DMS153 treated with DMSO at 0.1 percent for 48 hours (cell line): Measurements from ENCODE around the gene CEP19.

Source experiments
- DNase-seq: peaks from one replicate; lab custom pipeline; 2025; ENCODE audit not compliant: unreplicated experiment; lab: John Stamatoyannopoulos, UW

CEP19 gene

DNA sequence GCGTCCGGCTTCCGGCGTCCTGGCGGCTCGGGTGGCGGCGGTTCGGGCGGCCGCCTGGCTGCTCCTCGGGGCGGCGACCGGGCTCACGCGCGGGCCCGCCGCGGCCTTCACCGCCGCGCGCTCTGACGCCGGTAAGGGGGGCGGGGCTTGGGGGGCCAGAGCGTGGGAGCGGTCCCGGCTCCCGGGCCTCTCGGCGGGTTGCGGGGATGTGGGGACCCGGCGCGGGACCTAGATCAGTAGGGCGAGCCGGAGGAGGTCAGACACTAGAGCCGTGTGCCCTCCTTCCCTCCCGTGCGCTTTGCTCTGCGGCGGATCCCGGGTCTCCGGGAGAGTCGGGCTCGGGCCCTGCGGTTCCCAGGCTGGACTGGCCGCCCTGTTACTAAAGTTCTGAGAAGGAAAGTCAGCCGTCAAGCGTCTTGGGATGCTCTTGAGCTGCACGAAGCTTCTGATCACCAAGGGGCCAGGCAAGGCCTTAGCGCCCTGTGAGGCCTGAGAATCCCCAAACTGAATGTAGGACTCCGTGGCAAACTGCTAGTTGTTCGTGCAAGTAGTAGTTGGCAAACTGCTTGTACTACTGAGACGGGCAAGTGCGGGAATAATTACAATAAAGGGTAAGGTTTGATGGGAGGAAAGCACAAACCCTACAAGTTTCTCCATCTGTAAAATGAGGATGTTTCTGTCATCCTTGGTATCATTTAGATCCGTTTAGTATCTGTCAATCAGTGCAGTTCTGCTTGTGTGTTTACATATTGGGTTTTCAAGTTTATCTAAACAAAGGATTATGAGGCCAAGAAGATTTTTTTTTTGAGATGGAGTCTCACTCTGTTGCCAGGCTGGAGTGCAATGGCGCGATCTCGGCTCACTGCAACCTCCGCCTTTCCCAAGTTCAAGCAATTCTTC lies 714 bp upstream of the CEP19 start:
- DNase-seq: peak; percentile 70

GRCh38 chr3:196708467-196708866 lies 3.6 kb downstream of the CEP19 start:
- DNase-seq: no peak

DNA sequence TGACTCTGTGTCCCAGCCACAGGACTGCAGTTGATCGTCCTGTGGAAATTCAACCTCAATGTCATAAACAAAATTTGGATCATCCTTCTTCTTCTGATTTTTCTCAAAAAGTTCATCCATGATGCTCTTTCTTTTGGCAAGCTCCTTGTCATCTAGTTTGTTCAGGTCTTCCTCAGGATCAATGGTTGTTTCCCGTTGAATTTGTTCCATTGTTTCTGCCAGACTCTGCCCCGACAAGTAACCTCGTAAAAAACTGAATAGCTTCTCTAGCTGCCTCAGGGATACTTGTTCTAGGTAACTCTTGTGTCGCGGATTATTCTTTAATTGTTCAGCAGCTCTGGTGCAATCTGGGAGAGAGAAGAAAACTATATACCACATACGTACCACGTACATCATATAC lies 4.5 kb downstream of the CEP19 start:
- no peak for DNase-seq

- DNase-seq: no peak
These were observed 5.3 kb downstream of the CEP19 start for GRCh38 chr3:196706731-196707130.

- DNase-seq: no peak
These were observed 5.7 kb downstream of the CEP19 start for GRCh38 chr3:196706327-196706726.

DNA sequence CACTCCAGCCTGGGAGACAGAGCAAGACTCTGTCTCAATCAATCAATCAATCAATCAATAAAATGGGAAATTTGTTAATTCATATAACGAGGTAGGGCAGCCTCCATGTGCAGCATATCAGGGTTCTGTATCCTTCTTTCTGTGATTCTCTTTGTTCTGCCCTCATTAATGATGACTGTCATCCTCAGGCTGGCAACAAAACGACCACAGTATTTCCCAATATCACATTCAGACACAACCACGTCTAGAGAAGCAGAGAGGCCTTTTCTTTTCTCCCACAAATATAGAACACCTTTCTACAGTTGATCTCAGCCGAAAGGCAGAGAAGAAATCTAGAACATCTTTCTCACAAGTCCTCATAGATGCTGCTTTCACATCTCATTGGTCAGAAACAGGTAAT lies 11.2 kb downstream of the CEP19 start:
- DNase-seq: no peak

GRCh38 chr3:196699749-196700148 lies 12.3 kb downstream of the CEP19 start:
- DNase-seq: no peak

DNA sequence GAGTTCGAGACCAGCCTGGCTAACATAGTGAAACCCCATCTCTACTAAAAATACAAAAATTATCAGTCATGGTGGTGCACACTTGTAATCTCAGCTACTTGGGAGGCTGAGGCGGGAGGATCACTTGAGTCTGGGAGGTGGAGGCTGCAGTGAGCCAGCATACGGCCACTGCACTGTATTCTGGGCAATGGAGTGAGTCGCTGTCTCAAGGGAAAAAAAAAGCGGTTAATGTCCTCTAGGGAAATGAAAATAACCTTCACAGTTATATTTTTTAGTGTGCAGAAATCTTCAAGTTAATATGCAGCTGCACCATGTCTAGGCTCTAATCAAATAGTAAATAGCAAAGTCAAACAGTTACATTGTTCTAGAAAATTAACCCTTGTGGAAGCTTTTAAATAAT lies 14.8 kb downstream of the CEP19 start:
- no peak for DNase-seq

GRCh38 chr3:196695849-196696226 lies 16.2 kb downstream of the CEP19 start:
- DNase-seq: no peak

GRCh38 chr3:196694941-196695848 lies 16.9 kb downstream of the CEP19 start:
- no peak for DNase-seq

DNA sequence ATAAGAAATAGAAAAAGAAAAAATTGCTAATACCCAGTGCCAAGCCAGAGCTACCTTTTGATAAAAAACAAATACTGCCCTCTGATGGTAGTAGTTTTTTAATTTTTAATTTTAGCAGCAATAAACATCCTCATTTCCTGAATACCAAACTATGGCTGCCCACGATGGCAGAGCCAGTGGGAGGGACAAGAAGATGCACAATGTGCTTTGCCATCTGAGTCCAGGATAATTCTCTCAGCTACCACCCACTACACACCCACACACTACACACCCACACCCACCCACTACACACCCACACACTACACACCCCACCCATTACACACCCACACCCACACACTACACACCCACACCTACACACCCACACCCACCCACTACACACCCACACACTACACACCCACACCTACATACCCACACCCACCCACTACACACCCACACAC lies 17.8 kb downstream of the CEP19 start:
- DNase-seq: no peak

DNA sequence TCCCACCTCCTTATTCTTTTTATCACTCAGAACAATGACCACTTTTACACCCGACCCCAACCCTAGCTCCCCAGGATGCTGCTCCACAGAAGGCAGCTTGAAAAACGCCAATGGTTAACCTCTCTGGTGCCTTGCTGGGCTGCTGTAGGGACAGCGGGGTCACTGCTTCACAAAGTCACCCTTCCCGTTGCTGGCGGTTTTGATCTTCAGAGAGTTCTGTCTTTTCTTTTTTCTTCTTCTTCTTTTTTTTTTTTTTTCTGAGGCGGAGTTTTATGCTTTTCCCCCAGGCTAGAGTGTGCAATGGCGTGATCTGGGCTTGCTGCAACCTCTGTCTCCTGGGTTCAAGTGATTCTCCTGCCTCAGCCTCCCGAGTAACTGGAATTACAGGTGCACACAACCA lies 20.7 kb downstream of the CEP19 start:
- no peak for DNase-seq

DNA sequence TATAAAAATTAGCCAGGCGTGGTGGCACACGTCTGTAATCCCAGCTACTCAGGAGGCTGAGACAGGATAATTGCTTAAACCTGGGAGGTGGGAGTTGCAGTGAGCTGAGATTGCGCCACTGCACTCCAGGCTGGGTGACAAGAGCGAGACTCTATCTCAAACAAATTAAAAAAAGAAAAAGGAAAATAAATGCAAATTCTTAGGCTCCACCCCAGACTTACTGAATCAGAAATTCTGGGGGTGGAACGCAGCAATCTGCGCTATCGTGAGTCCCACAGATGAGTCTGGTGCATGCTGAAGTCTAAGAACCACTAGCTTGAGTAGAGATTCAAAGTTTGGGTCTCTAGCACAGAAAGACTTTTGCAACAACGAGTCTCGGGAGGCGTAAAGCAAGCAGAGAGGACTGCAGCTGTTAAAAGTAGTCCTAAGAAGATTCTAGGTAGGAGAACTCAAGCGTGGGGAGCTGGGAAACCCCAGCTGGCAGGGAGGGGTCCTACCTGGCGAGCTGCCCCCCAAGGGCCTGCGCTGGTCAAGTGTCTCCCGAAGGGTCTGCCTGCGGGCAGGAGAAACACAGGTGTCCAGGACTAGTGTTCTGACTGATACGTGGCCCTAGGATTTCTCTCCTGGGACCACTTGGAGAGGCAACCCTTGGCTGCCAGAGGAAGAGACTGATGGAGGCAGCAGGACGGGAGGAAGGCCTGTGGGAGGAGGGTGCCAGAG lies 21.9 kb downstream of the CEP19 start:
- DNase-seq: no peak

DNA sequence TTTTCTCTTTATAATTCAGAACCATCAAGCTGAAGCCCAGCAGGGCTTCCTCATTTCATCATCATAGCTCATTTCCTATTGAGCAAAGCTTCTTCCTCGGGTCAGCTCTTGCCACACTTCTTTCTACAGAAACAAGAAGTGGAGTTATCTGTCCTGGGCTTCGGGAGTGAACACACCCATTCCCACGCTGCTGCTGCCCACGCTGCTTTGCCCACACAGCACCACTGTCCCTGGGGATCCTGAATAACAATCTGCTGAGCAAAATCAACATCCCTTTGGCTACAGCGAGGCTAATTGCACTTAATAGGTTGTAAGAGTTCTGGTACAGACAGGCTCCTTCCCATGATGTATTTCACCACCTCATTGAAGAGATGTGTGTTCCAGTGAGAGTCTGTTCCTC lies 23.7 kb downstream of the CEP19 start:
- DNase-seq: no peak

GRCh38 chr3:196686436-196686835 lies 25.6 kb downstream of the CEP19 start:
- no peak for DNase-seq

DNA sequence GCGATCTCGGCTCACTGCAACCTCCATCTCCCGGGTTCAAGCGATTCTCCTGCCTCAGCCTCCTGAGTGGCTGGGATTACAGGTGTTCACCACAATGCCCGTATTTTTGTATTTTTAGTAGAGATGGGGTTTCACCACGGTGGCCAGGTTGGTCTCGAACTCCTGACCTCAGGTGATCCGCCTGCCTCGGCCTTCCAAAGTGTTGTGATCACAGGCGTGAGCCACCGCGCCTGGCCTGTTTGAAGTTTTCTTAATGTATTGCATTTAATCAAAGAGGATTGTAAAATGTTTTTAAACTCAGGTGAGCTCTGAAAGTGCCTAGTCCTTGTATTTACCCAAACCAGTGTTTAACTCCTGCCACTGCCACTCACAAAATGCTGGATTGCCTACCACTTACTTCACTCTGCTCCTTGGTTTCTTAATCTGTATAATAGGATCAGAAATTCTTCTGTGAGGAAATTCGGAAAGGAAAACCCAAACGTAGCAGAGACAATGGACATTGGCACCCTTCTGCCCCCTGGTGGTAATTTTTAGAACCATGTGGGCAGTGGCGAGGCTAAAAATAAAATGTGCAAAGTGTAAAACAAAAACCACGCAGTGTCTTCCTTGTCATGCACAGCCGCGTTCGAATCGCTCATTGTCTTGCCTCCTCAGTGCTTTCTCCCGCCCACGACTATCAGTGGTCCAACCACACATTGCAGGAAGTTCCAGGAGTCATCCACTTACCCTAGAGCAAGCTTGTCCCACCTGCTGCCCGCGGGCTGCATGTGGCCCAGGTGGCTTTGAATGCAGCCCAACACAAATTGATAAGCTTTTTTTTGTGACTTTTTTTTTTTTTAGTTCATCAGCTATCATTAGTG lies 27.3 kb downstream of the CEP19 start:
- DNase-seq: peak; percentile 33

DNA sequence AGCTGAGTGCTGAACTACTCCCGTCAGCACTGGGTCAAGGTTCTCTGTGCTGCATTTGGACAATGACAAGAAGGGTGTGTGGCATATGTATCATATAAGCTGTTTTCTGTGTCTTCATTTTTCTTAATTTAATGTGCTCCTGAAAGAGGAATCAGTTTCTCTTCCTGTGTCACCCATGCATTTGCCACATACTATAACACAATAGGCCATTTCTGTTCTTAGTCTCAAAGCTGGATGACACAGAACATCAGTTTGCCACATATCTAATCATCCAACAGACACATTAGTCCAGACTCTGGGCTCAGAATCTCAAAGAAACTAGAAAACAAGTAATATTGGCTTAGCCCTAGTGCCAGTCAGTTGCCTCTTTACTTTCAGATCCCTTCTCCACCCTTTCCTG lies 34.1 kb downstream of the CEP19 start:
- no peak for DNase-seq

DNA sequence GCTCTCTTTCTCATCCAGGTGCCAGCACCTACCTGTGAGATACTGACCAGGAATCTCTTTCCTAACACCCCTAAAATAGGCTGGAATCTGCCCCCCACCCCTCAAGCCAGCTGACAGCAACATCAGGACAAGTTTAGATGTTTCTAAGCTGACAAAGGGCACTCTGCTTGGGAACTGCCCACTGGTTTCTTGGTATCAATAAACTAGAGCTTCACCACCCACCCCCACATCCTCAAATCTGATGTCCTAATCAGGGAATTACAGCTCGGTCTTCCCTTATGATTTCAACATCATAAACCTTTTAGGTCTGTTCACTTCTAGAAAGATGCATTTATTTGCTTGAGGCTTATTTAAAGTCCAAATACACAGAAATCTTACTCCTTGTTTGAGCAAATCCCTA lies 34.7 kb downstream of the CEP19 start:
- no peak for DNase-seq

- no peak for DNase-seq
These were observed 38.4 kb downstream of the CEP19 start for GRCh38 chr3:196673632-196674031.

DNA sequence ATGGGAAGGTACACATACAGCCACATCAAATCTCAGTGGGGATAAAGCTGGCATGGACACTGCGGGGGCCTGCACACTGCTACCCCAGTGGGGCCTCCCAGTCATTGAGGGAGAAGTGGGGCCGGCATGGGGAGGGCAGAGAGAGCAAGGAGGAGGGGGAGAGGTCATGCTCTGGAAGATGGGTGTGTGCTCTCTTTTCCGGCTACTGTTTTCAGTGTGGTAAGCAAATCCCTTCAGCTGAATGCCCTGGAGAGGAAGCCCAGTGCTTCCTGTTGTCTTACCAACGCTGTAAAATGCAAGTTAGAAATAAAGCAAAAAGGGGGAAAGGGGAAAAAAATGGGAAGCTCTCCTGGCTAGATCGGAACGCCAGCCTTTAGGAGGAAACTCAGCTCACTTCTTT lies 41.7 kb downstream of the CEP19 start:
- DNase-seq: no peak
